Measurements from ENCODE around the gene OSM. TPM values are rescaled to one million over a fixed set of nuclear protein-coding genes. Genes with fewer than 3 reads are reported as not detected.

The OSM gene
- total and polyA plus RNA-seq, 7 donors = 0.60 to 12.8 (median 1.5) TPM

- Histone ChIP-seq H3K36me3 (peaks cover 23 to 52% (median 37%) of the 10 kb centered on the region in 4 donors), H3K4me3 (no peak overlapping the region), H3K4me1 (peaks cover 0 to 42% (median 35%) of the 10 kb centered on the region in 4 donors), H3K27ac (peak overlapping the region; percentile 95 to 98 (median 96)), H3K27me3 (no peaks in the 10 kb centered on the region), H3K9me3 (no peaks in the 10 kb centered on the region)
- TF ChIP-seq EP300 (IDR thresholded peaks at IDR 0.05) = peak in 3 of 4 donors; percentile 95 to 97 (median 97)
- TF ChIP-seq CTCF (IDR thresholded peaks at IDR 0.05) = no peak
- no peak for TF ChIP-seq POLR2A (IDR thresholded peaks at IDR 0.05)
- peak; percentile 87 to 94 (median 92) for TF ChIP-seq POLR2AphosphoS5 (IDR thresholded peaks at IDR 0.05)
- 71 to 78% methylated on average over 13 of the region's 13 CpGs for WGBS, 2 donors
- intact Hi-C loops (cut with DNase I) = loop anchor here (2.0 kb wide), 1 partner anchor 20 kb away; no protein-coding TSS in a partner anchor
- peak; percentile 97 for DNase-seq
Observed at GRCh38 chr22:30291058-30291892, 24.6 kb upstream of the OSM start.

GRCh38 chr22:30290342-30291057 is 23.8 kb upstream of the OSM start:
- Histone ChIP-seq H3K36me3 (peaks cover 23 to 52% (median 36%) of the 10 kb centered on the region in 4 donors), H3K27me3 (no peaks in the 10 kb centered on the region), H3K4me3 (peak overlapping the region; percentile 28 to 95 (median 92)), H3K9me3 (no peaks in the 10 kb centered on the region), H3K4me1 (peaks cover 0 to 42% (median 35%) of the 10 kb centered on the region in 4 donors), H3K27ac (peak overlapping the region; percentile 95 to 98 (median 96))
- WGBS, 2 donors = 49 to 62% methylated on average over 3 of the region's 3 CpGs
- DNase-seq = no peak
- intact Hi-C loops (cut with DNase I) = loop anchor here (2.0 kb wide), 1 partner anchor 20 kb away; no protein-coding TSS in a partner anchor
- no peak for TF ChIP-seq EP300 (IDR thresholded peaks at IDR 0.05)
- no peak for TF ChIP-seq POLR2A (IDR thresholded peaks at IDR 0.05)
- TF ChIP-seq CTCF (IDR thresholded peaks at IDR 0.05) = no peak
- no peak for TF ChIP-seq POLR2AphosphoS5 (IDR thresholded peaks at IDR 0.05)

- intact Hi-C loops (cut with DNase I) = loop anchor here (1.0 to 2.0 kb wide), 2 partner anchors 21 to 66 kb away; partner anchors contain the start of gene SF3A1
- peak overlapping the region; percentile 28 to 95 (median 92) for H3K4me3 ChIP-seq
- peaks cover 0 to 42% (median 35%) of the 10 kb centered on the region in 4 donors for H3K4me1 ChIP-seq
- 27 to 46% methylated on average over 12 of the region's 12 CpGs for WGBS, 2 donors
- peaks cover 23 to 52% (median 32%) of the 10 kb centered on the region in 4 donors for H3K36me3 ChIP-seq
- peak overlapping the region; percentile 95 to 98 (median 96) for H3K27ac ChIP-seq
- no peak for TF ChIP-seq CTCF (IDR thresholded peaks at IDR 0.05)
- TF ChIP-seq EP300 (IDR thresholded peaks at IDR 0.05) = no peak
- TF ChIP-seq POLR2AphosphoS5 (IDR thresholded peaks at IDR 0.05) = no peak
- TF ChIP-seq POLR2A (IDR thresholded peaks at IDR 0.05) = no peak
- H3K9me3 ChIP-seq = no peaks in the 10 kb centered on the region
- H3K27me3 ChIP-seq = no peaks in the 10 kb centered on the region
- DNase-seq = no peak
Observed at GRCh38 chr22:30289980-30290313, 23.3 kb upstream of the OSM start.

- peak; percentile 100 for DNase-seq
- peak; percentile 86 to 96 (median 94) for TF ChIP-seq POLR2AphosphoS5 (IDR thresholded peaks at IDR 0.05)
- peak; percentile 81 to 85 for TF ChIP-seq POLR2A (IDR thresholded peaks at IDR 0.05)
- TF ChIP-seq EP300 (IDR thresholded peaks at IDR 0.05) = no peak
- no peak for TF ChIP-seq CTCF (IDR thresholded peaks at IDR 0.05)
- Histone ChIP-seq H3K36me3 (peaks cover 21 to 52% (median 28%) of the 10 kb centered on the region in 4 donors), H3K27ac (peak within 1 kb of the TSS; percentile 95 to 98 (median 96)), H3K27me3 (no peaks in the 10 kb centered on the region), H3K4me1 (peaks cover 0 to 42% (median 35%) of the 10 kb centered on the region in 4 donors), H3K4me3 (peak within 1 kb of the TSS; percentile 90 to 95 (median 93)), H3K9me3 (no peaks in the 10 kb centered on the region)
- WGBS, 2 donors = 0% methylated on average over 85 of the region's 85 CpGs
- intact Hi-C loops (cut with DNase I) = loop anchor here (1.0 kb wide), 1 partner anchor 67 kb away; the partner anchor contains the start of gene SF3A1
Observed at GRCh38 chr22:30289141-30289979, 22.7 kb upstream of the OSM start, which contains the start of gene CASTOR1. CASTOR1 (minus strand) TSS chr22:30289505; CDS start chr22:30289497, 8 bp downstream.

Data from sigmoid colon (tissue), 7 donors.